Epithelial cell of esophagus (primary cell): Measurements from ENCODE around the gene CLSTN2.

Source experiments
- DNase-seq: peaks from one replicate; pipeline ENCODE4 v3.0.0; 2010; ENCODE audit warnings: low read depth
- H3K4me3 ChIP-seq: 2 replicates; pipeline ENCODE4 v1.5.1; 2011; ENCODE audit warnings: mild to moderate bottlenecking, low read length, control low read depth
- TF ChIP-seq, protein P1 (sequence below): IDR thresholded peaks from 2 replicates; pipeline ENCODE4 v1.5.1; 2011; ENCODE audit warnings: low read depth, mild to moderate bottlenecking, low read length, control low read depth, inconsistent platforms; ENCODE audit not compliant: insufficient read depth; ENCODE audit errors: missing control alignments

Gene CLSTN2

DNA sequence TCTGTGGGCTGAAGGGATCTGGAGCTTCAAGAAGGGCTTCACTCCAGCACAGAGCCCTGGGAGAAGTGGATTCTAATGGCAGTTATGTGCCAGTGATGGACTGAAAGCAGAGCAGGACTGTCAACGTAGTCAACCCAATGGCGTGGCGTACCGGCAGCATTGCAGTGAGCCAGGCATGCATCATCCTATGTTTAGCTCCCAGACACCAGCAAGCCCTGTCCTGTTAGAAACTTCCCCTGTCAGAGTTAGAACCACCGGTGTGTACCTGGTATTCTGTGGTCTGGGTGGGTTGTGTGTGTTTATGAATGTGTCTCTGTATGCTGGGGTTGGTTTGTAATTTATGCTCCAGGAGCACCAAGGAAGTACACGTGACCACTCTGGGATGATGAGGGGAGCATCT, 86.3 kb downstream of the CLSTN2 start:
- H3K4me3 ChIP-seq = no peak overlapping the region
- no peak for DNase-seq
- TF ChIP-seq, protein P1, sequence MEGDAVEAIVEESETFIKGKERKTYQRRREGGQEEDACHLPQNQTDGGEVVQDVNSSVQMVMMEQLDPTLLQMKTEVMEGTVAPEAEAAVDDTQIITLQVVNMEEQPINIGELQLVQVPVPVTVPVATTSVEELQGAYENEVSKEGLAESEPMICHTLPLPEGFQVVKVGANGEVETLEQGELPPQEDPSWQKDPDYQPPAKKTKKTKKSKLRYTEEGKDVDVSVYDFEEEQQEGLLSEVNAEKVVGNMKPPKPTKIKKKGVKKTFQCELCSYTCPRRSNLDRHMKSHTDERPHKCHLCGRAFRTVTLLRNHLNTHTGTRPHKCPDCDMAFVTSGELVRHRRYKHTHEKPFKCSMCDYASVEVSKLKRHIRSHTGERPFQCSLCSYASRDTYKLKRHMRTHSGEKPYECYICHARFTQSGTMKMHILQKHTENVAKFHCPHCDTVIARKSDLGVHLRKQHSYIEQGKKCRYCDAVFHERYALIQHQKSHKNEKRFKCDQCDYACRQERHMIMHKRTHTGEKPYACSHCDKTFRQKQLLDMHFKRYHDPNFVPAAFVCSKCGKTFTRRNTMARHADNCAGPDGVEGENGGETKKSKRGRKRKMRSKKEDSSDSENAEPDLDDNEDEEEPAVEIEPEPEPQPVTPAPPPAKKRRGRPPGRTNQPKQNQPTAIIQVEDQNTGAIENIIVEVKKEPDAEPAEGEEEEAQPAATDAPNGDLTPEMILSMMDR = no peak

DNA sequence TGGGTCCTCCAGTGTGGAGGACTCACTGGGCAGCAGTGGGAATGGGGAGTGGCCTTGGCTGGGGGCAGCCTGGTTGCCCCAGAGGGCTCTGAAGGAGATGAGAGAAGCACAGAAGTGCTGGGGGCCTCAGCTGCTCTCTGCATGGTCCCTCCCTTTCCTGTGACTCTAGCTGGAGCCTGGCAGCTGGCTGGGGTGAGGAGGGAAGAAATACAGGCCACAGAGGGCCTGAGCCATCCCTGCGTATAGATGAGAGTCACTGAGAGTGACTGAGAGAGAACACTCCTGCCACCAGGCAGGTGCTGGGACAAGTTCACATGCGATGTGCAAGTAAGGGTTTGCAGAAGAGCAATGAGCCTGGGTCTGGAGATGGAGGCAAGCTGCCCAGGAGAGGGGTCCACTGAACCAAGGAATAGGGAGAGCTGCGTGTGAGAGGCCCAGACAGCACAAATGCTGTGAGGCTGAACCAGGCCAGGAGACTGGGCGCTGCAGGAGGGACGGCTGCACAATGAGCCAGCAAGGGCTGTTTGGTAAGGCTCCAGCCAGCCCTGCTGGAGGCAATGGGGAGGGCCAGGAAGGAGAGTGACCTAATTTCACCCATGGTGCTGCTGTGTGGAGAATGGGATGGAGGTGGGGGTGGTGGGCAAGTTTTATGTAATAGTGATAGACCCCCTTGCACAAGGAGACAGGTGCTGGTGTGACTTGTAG, 87.2 kb downstream of the CLSTN2 start:
- DNase-seq = no peak
- no peak overlapping the region for H3K4me3 ChIP-seq
- TF ChIP-seq, protein P1 = no peak

DNA sequence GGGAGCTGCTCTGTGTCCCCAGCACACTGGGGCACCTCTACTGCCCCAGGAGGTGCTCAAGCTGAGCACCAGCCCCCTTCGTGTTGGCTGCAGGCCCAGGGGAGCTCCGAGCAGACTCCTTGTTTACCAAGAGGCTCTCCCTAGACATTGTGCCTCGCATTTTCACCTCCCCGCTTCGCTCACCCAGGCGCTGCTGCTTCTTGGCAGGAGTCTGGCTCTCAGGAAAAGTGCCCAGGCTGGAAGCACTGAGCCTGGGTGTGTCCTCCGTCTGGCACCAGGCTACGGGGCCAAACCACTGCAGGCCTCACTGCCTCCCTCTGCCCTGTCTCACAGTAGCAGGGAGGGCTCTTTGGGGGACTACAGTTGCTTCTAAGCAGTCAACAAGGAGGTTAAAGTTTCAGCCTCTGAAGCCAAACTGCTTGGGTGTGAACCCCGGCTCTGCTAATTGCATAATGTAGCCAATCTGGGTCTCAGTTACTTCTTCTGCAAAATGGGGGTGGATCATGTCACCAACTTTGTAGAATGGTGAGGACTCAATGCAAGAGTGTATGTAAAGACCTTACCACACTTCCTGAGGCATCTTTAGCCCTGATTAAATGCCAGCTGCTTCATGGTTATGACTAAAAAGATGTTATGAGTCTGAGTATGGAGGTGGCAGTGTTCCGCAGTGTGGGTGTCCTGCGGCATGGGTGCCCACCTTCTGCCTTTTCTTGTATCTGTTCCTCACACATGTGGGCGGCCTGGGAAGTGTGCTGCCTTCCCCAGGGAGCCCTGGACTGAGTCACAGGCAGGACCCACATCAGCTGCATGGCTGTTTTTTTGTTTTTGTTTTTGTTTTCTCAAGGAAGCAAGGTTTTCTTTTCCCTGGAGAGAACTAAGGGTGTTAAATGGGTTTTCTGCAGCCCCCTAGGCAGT, 88.9 kb downstream of the CLSTN2 start:
- no peak for DNase-seq
- no peak overlapping the region for H3K4me3 ChIP-seq
- TF ChIP-seq, protein P1 = no peak

DNA sequence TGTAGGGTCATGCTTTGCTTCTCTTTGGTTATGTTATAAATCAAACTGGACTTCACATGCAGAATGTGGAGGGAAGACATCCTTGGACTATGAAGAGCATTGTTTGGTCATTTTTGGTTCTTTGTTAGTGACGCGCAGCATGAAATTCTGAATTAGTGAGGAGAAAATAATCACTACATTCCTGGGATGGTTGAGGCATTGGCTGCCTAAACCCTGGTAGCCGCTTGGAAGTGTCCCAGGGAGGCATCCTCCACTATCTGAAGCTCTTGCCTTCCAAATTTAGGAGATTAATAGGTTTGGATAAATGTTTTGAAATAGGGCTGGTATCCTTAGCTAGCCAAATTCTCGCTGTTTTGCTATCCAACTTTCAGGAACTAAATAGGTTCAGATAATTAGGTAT, 96.2 kb downstream of the CLSTN2 start:
- no peak for DNase-seq
- no peak overlapping the region for H3K4me3 ChIP-seq
- TF ChIP-seq, protein P1 = no peak

DNA sequence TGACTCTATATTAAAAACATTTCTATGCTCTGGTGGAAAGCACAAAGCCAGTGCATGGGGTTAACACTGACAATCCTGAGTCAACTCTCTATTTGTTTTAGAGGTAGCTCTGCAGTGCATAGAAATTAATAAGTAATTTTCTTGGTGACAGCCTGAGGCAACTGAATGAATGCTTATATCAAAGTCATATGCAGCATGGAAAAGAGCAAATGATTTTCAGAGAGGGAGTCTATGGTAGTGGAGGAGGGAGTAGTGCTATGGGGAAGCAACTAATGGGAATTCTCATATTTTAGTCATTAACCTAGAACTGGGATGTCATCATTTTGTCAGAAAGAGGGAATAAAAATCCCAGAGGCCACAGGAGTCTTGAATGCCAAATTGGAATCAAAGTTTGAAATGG, 99.1 kb downstream of the CLSTN2 start:
- H3K4me3 ChIP-seq = no peak overlapping the region
- DNase-seq = no peak
- TF ChIP-seq, protein P1 = no peak

DNA sequence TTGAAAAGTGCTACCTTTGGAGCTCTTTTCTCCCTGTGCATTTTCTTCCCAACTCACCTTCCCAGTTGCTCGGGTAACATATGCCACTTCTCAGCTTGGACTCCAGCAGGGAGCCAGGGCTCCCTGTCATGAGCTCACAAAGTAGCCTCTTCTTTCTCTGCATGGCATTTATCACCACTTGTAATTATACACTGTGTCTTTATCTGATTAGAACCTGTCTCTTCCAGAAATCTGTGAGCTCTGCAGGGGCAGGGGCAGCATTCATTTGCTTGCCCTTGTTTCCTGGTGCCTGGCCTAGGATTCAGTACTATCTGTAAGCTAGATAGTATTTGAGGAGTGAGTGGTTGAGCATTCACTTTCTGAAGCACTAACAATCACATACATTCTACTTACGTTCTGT, 100.9 kb downstream of the CLSTN2 start:
- no peak for DNase-seq
- TF ChIP-seq, protein P1 = no peak
- H3K4me3 ChIP-seq = no peak overlapping the region
